B cell (primary cell): Measurements from ENCODE around the gene EFCAB8. TPM values are rescaled to one million over a fixed set of nuclear protein-coding genes. Genes with fewer than 3 reads are reported as not detected.
A peak's percentile ranks its signal among the peaks of the same experiment; 100 is the strongest.

ENCODE experiments used
- ATAC-seq: fragments of 200-7000 bp; cut with Tn5 transposase; one replicate; pipeline ENCODE4 v1.10.0; 2021; ENCODE audit warnings: low read depth, mild to moderate bottlenecking, moderate number of reproducible peaks, moderate library complexity
- CTCF ChIA-PET: fragments of 350-600 bp; sonication (Branson Sonifier 250); formaldehyde crosslinking; loops from one replicate; lab custom pipeline; 2021; ENCODE audit warnings: antibody characterized with exemption, inconsistent platforms; lab: Charles Lee
- POLR2A ChIA-PET: fragments of 350-600 bp; sonication (Branson Sonifier 250); formaldehyde crosslinking; loops from one replicate; lab custom pipeline; 2021; ENCODE audit warnings: antibody characterized with exemption; lab: Charles Lee
- DNase-seq: peaks from one replicate; pipeline ENCODE4 v3.0.0; 2013
- H2AFZ ChIP-seq: 2 replicates; pipeline ENCODE4 v1.6.1; 2012; ENCODE audit warnings: mild to moderate bottlenecking, low read depth, low read length; ENCODE audit not compliant: insufficient read depth, poor library complexity, severe bottlenecking
- H3K27ac ChIP-seq, 2 donors: 1 replicate in 1 of 2; 2 replicates in 1 of 2; pipeline ENCODE4 v1.5.1; 2012 to 2013; ENCODE audit warnings: low read length in 2 of 2, mild to moderate bottlenecking in 2 of 2, moderate library complexity in 1 of 2
- H3K27me3 ChIP-seq, 4 experiments: fragments of 200-600 bp in 1 of 4; sonication (generic) in 1 of 4; replicated peaks in 1 of 4; 1 replicate in 2 of 4; 2 replicates in 2 of 4; pipeline versions ENCODE4 v1.6.1 to v1.7.0; 2013 to 2016; ENCODE audit warnings: low read length in 3 of 4, mild to moderate bottlenecking in 2 of 4, mixed read lengths in 1 of 4, moderate library complexity in 1 of 4; ENCODE audit not compliant: insufficient read depth in 4 of 4, control insufficient read depth in 3 of 4; ENCODE audit errors: control extremely low read depth in 1 of 4
- H3K36me3 ChIP-seq, 2 experiments: replicated peaks in 1 of 2; 1 replicate in 1 of 2; 2 replicates in 1 of 2; pipeline versions ENCODE4 v1.6.1 to v1.7.1; 2013; ENCODE audit warnings: low read length in 1 of 2; ENCODE audit not compliant: insufficient read depth in 2 of 2, control insufficient read depth in 1 of 2; ENCODE audit errors: control extremely low read depth in 1 of 2, extremely low read depth in 1 of 2
- H3K4me1 ChIP-seq, 2 donors: fragments of 200-600 bp in 1 of 2; sonication (generic) in 1 of 2; 1 replicate in 1 of 2; 2 replicates in 1 of 2; pipeline versions ENCODE4 v1.5.1 to v1.6.1; 2013 to 2017; ENCODE audit warnings: low read length in 2 of 2; ENCODE audit not compliant: control insufficient read depth in 2 of 2, insufficient read depth in 2 of 2
- H3K4me2 ChIP-seq: replicated peaks from 2 replicates; pipeline ENCODE3; 2012; ENCODE audit warnings: mild to moderate bottlenecking, low read depth, low read length; ENCODE audit not compliant: poor library complexity, severe bottlenecking
- H3K4me3 ChIP-seq, 5 experiments: fragments of 200-600 bp in 1 of 5; sonication (generic) in 1 of 5; 1 replicate in 3 of 5; 2 replicates in 2 of 5; pipeline versions ENCODE4 v1.5.1 to v1.7.0; 2011 to 2016; ENCODE audit warnings: low read length in 4 of 5, mild to moderate bottlenecking in 4 of 5, low read depth in 2 of 5, control low read depth in 1 of 5, moderate library complexity in 1 of 5; ENCODE audit not compliant: insufficient read depth in 1 of 5; ENCODE audit errors: control extremely low read depth in 1 of 5, extremely low read depth in 1 of 5
- H3K79me2 ChIP-seq: fragments of 200-600 bp; sonication (generic); one replicate; pipeline ENCODE4 v1.6.0; 2016; ENCODE audit warnings: low read length; ENCODE audit not compliant: control insufficient read depth, insufficient read depth
- H3K9ac ChIP-seq: fragments of 200-600 bp; sonication (generic); 2 replicates; pipeline ENCODE4 v1.6.1; 2017; ENCODE audit warnings: mild to moderate bottlenecking, low read length, moderate library complexity
- H3K9me3 ChIP-seq, 3 donors: one replicate each; pipeline versions ENCODE4 v1.6.1 to v1.7.1; 2013; ENCODE audit warnings: low read length in 2 of 3; ENCODE audit not compliant: control insufficient read depth in 2 of 3, insufficient read depth in 1 of 3; ENCODE audit errors: control extremely low read depth in 1 of 3
- H4K20me1 ChIP-seq: 2 replicates; pipeline ENCODE4 v1.6.0; 2012; ENCODE audit warnings: mild to moderate bottlenecking, low read length; ENCODE audit not compliant: insufficient read depth, control insufficient read depth, poor library complexity, severe bottlenecking
- H3K27ac Mint-ChIP-seq: one replicate; pipeline ENCODE4 v1.8.0; 2021; ENCODE audit warnings: mixed read lengths
- H3K27me3 Mint-ChIP-seq: one replicate; pipeline ENCODE4 v1.8.0; 2021; ENCODE audit warnings: mixed read lengths
- H3K4me1 Mint-ChIP-seq: one replicate; pipeline ENCODE4 v1.8.0; 2021; ENCODE audit warnings: mixed read lengths
- H3K4me3 Mint-ChIP-seq: one replicate; pipeline ENCODE4 v1.8.0; 2021; ENCODE audit warnings: mixed read lengths
- H3K9me3 Mint-ChIP-seq: one replicate; pipeline ENCODE4 v1.8.0; 2022; ENCODE audit warnings: mixed read lengths; ENCODE audit not compliant: insufficient read depth
- CTCF ChIP-seq: fragments of 200-600 bp; IDR thresholded peaks from one replicate; pipeline ENCODE4 v1.8.0; 2022; ENCODE audit warnings: antibody characterized with exemption, mild to moderate bottlenecking
- EZH2 ChIP-seq: IDR thresholded peaks from 2 replicates; pipeline ENCODE4 v1.6.1; 2012; ENCODE audit warnings: borderline replicate concordance, low read depth, mild to moderate bottlenecking, moderate library complexity, low read length; ENCODE audit not compliant: insufficient read depth, poor library complexity, severe bottlenecking
- WGBS: methylation state at CpG from one replicate; pipeline ENCODE4 v1.1.5; 2013; ENCODE audit warnings: missing lambda C conversion rate; ENCODE audit not compliant: insufficient coverage; 5-methylcytosine and 5-hydroxymethylcytosine counted together
- intact Hi-C: fragments of 100-400 bp; cut with micrococcal nuclease; formaldehyde crosslinking; loops from one replicate; pipeline ENCODE4 v1.10.0; 2022
- polyA plus RNA-seq: library from polyadenylated mRNA; depleted of rRNA; stranded (reverse); fragments of >200 nt; gene quantifications from 2 replicates; pipeline ENCODE4 v1.2.3, GENCODE V29; 2012
- total RNA-seq, 2 donors: library from RNA; stranded (reverse); fragments of 120-200 nt in 1 of 2; gene quantifications; 1 replicate in 1 of 2; 2 replicates in 1 of 2; pipeline versions ENCODE4 v1.2.3 to v1.2.4, GENCODE V29; 2013 to 2022

EFCAB8 gene
- total and polyA plus RNA-seq, 2 donors (not counting 1 experiment from before 2014, with no cell fraction given) = 0.72 to 2.3 TPM

GRCh38 chr20:33004141-33004751 lies 145.5 kb downstream of the EFCAB8 start, which contains the start of gene SUN5:
SUN5 (minus strand) TSS chr20:33004433; CDS start chr20:33004340, 93 bp downstream.
- peaks cover 4% of the 10 kb centered on the region for H3K9me3 Mint-ChIP-seq
- H3K27ac ChIP-seq = no peak within 1 kb of the TSS
- H3K9ac ChIP-seq = no peak within 1 kb of the TSS
- 93% methylated on average over 6 of the region's 6 CpGs for WGBS
- no peaks in the 10 kb centered on the region for H4K20me1 ChIP-seq
- H3K4me3 ChIP-seq = no peak within 1 kb of the TSS
- H3K27me3 Mint-ChIP-seq = no peaks in the 10 kb centered on the region
- ChIA-PET POLR2A (no interaction called here), CTCF (interaction anchor here (1.5 kb wide), 1 partner anchor 102 kb away, joined by 5 read pairs; no protein-coding TSS in a partner anchor)
- H3K27ac Mint-ChIP-seq = no peak within 1 kb of the TSS
- DNase-seq (no peak), ATAC-seq (no peak)
- intact Hi-C loops = loop anchor here (2.0 kb wide), 1 partner anchor 101 kb away; no protein-coding TSS in a partner anchor
- H3K9me3 ChIP-seq = peaks cover 0 to 13% (median 7%) of the 10 kb centered on the region in 3 donors
- H2AFZ ChIP-seq = no peak within 1 kb of the TSS
- H3K27me3 ChIP-seq = no peaks in the 10 kb centered on the region
- TF ChIP-seq CTCF (no peak), EZH2 (no peak)
- H3K4me2 ChIP-seq = no peak within 1 kb of the TSS
- no peak within 1 kb of the TSS for H3K4me3 Mint-ChIP-seq
- no peaks in the 10 kb centered on the region for H3K36me3 ChIP-seq
- H3K79me2 ChIP-seq = no peaks in the 10 kb centered on the region
- H3K4me1 ChIP-seq = peaks cover 7 to 8% of the 10 kb centered on the region in 2 donors
- H3K4me1 Mint-ChIP-seq = peaks cover 8% of the 10 kb centered on the region

- H3K9me3 ChIP-seq = peaks cover 0 to 13% (median 7%) of the 10 kb centered on the region in 3 donors
- TF ChIP-seq CTCF (peak; percentile 23), EZH2 (no peak)
- peaks cover 4% of the 10 kb centered on the region for H3K9me3 Mint-ChIP-seq
- ChIA-PET POLR2A (no interaction called here), CTCF (interaction anchor here (1.5 kb wide), 1 partner anchor 103 kb away, joined by 5 read pairs; no protein-coding TSS in a partner anchor)
- no peak overlapping the region for H3K27ac ChIP-seq
- H3K27me3 ChIP-seq = no peaks in the 10 kb centered on the region
- peak; percentile 22 for DNase-seq
- 81% methylated on average over 3 of the region's 4 CpGs for WGBS
- H3K9ac ChIP-seq = no peak overlapping the region
- H3K27ac Mint-ChIP-seq = no peak overlapping the region
- no peak overlapping the region for H3K4me3 Mint-ChIP-seq
- H3K4me3 ChIP-seq = no peak overlapping the region
- intact Hi-C loops = loop anchor here (2.0 kb wide), 1 partner anchor 102 kb away; no protein-coding TSS in a partner anchor
- ATAC-seq = no peak
- no peaks in the 10 kb centered on the region for H3K27me3 Mint-ChIP-seq
- H2AFZ ChIP-seq = no peak overlapping the region
- no peak overlapping the region for H3K4me2 ChIP-seq
- H4K20me1 ChIP-seq = no peaks in the 10 kb centered on the region
- H3K4me1 ChIP-seq = peaks cover under 1 to 1% of the 10 kb centered on the region in 2 donors
- H3K4me1 Mint-ChIP-seq = peaks cover 3% of the 10 kb centered on the region
- no peaks in the 10 kb centered on the region for H3K79me2 ChIP-seq
- no peaks in the 10 kb centered on the region for H3K36me3 ChIP-seq
Observed at GRCh38 chr20:33005132-33005566, 146.4 kb downstream of the EFCAB8 start.
